Measurements from ENCODE around the gene MRPL55.

MRPL55 gene

GRCh38 chr1:228097333-228098081 is 11.6 kb downstream of the MRPL55 start:
- H3K4me1 Mint-ChIP-seq, result peaks cover 13% of the 10 kb centered on the region
- TF ChIP-seq CTCF (IDR thresholded peaks at IDR 0.05; ENCODE audit: unreplicated experiment in 3 of 3), result no peak
- H3K4me3 Mint-ChIP-seq, result no peak overlapping the region
- H3K27me3 Mint-ChIP-seq (ENCODE audit: low read depth), result no peaks in the 10 kb centered on the region
- H3K27ac Mint-ChIP-seq, result no peak overlapping the region
- H3K36me3 Mint-ChIP-seq (ENCODE audit: low read depth), result peaks cover 75% of the 10 kb centered on the region
- H3K9me3 Mint-ChIP-seq, result peaks cover 16% of the 10 kb centered on the region

GRCh38 chr1:228096416-228097332 is 12.4 kb downstream of the MRPL55 start:
- Mint-ChIP-seq H3K27ac (no peak overlapping the region), H3K36me3 (ENCODE audit: low read depth) (peaks cover 84% of the 10 kb centered on the region), H3K9me3 (peaks cover 18% of the 10 kb centered on the region), H3K4me3 (no peak overlapping the region), H3K27me3 (ENCODE audit: low read depth) (no peaks in the 10 kb centered on the region), H3K4me1 (peaks cover 13% of the 10 kb centered on the region)
- TF ChIP-seq CTCF (IDR thresholded peaks at IDR 0.05; ENCODE audit: unreplicated experiment in 3 of 3), result no peak

- H3K36me3 Mint-ChIP-seq (ENCODE audit: low read depth), result peaks cover 84% of the 10 kb centered on the region
- H3K4me1 Mint-ChIP-seq, result peaks cover 20% of the 10 kb centered on the region
- no peak for TF ChIP-seq CTCF (IDR thresholded peaks at IDR 0.05; ENCODE audit: unreplicated experiment in 3 of 3)
- H3K27ac Mint-ChIP-seq, result no peak overlapping the region
- H3K27me3 Mint-ChIP-seq (ENCODE audit: low read depth), result no peaks in the 10 kb centered on the region
- H3K4me3 Mint-ChIP-seq, result peak overlapping the region in 1 of 3 experiments; percentile 24
- peaks cover 18% of the 10 kb centered on the region for H3K9me3 Mint-ChIP-seq
These were observed 13.2 kb downstream of the MRPL55 start for GRCh38 chr1:228095938-228096337.

GRCh38 chr1:228095161-228095560 is 13.9 kb downstream of the MRPL55 start:
- H3K9me3 Mint-ChIP-seq, result peaks cover 18% of the 10 kb centered on the region
- peak overlapping the region in 2 of 3 experiments; percentile 19 to 41 for H3K4me3 Mint-ChIP-seq
- peaks cover 89% of the 10 kb centered on the region for H3K36me3 Mint-ChIP-seq (ENCODE audit: low read depth)

GRCh38 chr1:228094432-228095016 is 14.6 kb downstream of the MRPL55 start:
- peaks cover 90% of the 10 kb centered on the region for H3K36me3 Mint-ChIP-seq (ENCODE audit: low read depth)
- H3K4me3 Mint-ChIP-seq, result no peak overlapping the region
- H3K9me3 Mint-ChIP-seq, result peaks cover 18% of the 10 kb centered on the region
- no peaks in the 10 kb centered on the region for H3K27me3 Mint-ChIP-seq (ENCODE audit: low read depth)
- peaks cover 20% of the 10 kb centered on the region for H3K4me1 Mint-ChIP-seq
- no peak for TF ChIP-seq CTCF (IDR thresholded peaks at IDR 0.05; ENCODE audit: unreplicated experiment in 3 of 3)
- peak overlapping the region in 1 of 3 experiments; percentile 70 for H3K27ac Mint-ChIP-seq

More at GRCh38 chr1:228095161-228095560, 13.9 kb downstream of the MRPL55 start:
- Mint-ChIP-seq H3K27ac (peak overlapping the region in 1 of 3 experiments; percentile 70), H3K27me3 (ENCODE audit: low read depth) (no peaks in the 10 kb centered on the region), H3K4me1 (peaks cover 20% of the 10 kb centered on the region)
- no peak for TF ChIP-seq CTCF (IDR thresholded peaks at IDR 0.05; ENCODE audit: unreplicated experiment in 3 of 3)

Data from nephron (organoid).